Uterus (tissue), 2 donors: Measurements from ENCODE around the gene VMAC.

Experiments used
- POLR2A ChIP-seq, 2 donors: fragments of 450-650 bp; IDR thresholded peaks; one replicate each; pipeline ENCODE4 v1.6.1; 2016; ENCODE audit warnings: antibody characterized with exemption in 2 of 2, mild to moderate bottlenecking in 1 of 2, moderate library complexity in 1 of 2
- TF ChIP-seq, protein P1 (sequence below), 4 experiments: fragments of 200-600 bp in 2 of 4; fragments of 450-650 bp in 2 of 4; sonication (generic) in 2 of 4; IDR thresholded peaks; one replicate each; pipeline ENCODE4 v1.5.1; 2016 to 2019; ENCODE audit warnings: antibody characterized with exemption in 4 of 4, mild to moderate bottlenecking in 2 of 4, moderate library complexity in 1 of 4

DNA sequence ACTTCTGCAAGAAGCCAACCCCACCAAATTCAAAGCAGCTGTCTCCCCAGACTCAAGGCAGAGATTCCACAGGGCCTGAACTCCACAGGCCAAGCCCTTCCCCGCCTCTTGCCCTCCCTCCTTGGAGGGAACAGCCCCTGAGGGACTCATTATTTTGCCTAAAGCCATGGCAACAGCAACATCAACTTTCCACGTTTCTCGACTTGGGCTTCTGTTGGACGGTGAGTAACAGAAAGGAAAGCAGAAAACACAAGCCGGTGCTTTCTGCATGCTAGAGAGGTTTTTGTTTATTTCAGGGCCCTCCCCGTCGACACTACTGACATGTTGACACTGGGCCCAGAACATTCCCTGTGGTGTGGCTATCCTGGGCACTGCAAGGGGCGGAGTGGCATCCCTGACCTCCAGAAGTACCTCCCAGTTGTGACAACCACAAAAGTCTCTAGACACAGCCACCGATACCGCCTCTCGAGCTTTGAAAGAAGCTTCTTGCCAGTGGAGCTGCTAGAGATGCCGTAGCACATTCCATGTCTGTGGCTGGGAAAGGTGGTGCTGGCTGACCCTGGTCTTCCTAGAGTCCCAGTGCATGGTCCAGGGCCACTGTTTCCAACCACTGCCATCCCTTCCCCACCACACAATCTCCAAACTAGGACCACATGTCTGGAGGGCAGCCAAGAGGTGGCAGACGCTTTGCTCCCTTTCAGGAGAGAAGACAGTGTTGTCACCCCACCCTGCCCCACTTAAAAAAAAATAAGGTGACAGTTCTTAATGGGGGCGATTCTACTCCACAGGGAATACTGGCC lies 22.2 kb downstream of the VMAC start:
- TF ChIP-seq, protein P1, sequence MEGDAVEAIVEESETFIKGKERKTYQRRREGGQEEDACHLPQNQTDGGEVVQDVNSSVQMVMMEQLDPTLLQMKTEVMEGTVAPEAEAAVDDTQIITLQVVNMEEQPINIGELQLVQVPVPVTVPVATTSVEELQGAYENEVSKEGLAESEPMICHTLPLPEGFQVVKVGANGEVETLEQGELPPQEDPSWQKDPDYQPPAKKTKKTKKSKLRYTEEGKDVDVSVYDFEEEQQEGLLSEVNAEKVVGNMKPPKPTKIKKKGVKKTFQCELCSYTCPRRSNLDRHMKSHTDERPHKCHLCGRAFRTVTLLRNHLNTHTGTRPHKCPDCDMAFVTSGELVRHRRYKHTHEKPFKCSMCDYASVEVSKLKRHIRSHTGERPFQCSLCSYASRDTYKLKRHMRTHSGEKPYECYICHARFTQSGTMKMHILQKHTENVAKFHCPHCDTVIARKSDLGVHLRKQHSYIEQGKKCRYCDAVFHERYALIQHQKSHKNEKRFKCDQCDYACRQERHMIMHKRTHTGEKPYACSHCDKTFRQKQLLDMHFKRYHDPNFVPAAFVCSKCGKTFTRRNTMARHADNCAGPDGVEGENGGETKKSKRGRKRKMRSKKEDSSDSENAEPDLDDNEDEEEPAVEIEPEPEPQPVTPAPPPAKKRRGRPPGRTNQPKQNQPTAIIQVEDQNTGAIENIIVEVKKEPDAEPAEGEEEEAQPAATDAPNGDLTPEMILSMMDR (IDR thresholded peaks at IDR 0.05): no peak
- TF ChIP-seq POLR2A (IDR thresholded peaks at IDR 0.05): no peak
